Middle frontal gyrus (tissue), 1 donor: ENCODE data around the gene NDST1.

ENCODE experiments used
- DNase-seq: peaks from one replicate; pipeline ENCODE4 v3.0.0-alpha.2; 2015; ENCODE audit warnings: low spot score; ENCODE audit errors: extremely low spot score

The NDST1 gene

GRCh38 chr5:150488519-150489359 is 19.2 kb upstream of the NDST1 start:
- DNase-seq: no peak

- no peak for DNase-seq
These were observed 18.3 kb upstream of the NDST1 start for GRCh38 chr5:150489360-150490295.

- DNase-seq: no peak
These were observed 17.6 kb upstream of the NDST1 start for GRCh38 chr5:150490296-150490669.

GRCh38 chr5:150490754-150491153 is 17.2 kb upstream of the NDST1 start:
- no peak for DNase-seq

GRCh38 chr5:150491876-150492275 is 16.1 kb upstream of the NDST1 start:
- no peak for DNase-seq

GRCh38 chr5:150492621-150493020 is 15.3 kb upstream of the NDST1 start:
- no peak for DNase-seq

GRCh38 chr5:150496098-150496497 is 11.8 kb upstream of the NDST1 start:
- DNase-seq: no peak

- DNase-seq: no peak
These were observed 11.4 kb upstream of the NDST1 start for GRCh38 chr5:150496534-150496933.

- DNase-seq: no peak
These were observed 10.5 kb upstream of the NDST1 start for GRCh38 chr5:150497274-150497988.

- DNase-seq: no peak
These were observed 10.0 kb upstream of the NDST1 start for GRCh38 chr5:150497989-150498317.

GRCh38 chr5:150498501-150498900 is 9.4 kb upstream of the NDST1 start:
- DNase-seq: no peak

- DNase-seq: no peak
These were observed 9.0 kb upstream of the NDST1 start for GRCh38 chr5:150498971-150499370.

GRCh38 chr5:150499437-150499956 is 8.4 kb upstream of the NDST1 start:
- DNase-seq: no peak

- no peak for DNase-seq
These were observed 7.5 kb upstream of the NDST1 start for GRCh38 chr5:150500328-150500841.

- no peak for DNase-seq
These were observed 7.0 kb upstream of the NDST1 start for GRCh38 chr5:150500905-150501304.

- DNase-seq: no peak
These were observed 5.8 kb upstream of the NDST1 start for GRCh38 chr5:150502106-150502505.

- no peak for DNase-seq
These were observed 5.1 kb upstream of the NDST1 start for GRCh38 chr5:150502847-150503246.

GRCh38 chr5:150503386-150503785 is 4.5 kb upstream of the NDST1 start:
- no peak for DNase-seq

- no peak for DNase-seq
These were observed 3.8 kb upstream of the NDST1 start for GRCh38 chr5:150503977-150504620.

- DNase-seq: no peak
These were observed 2.9 kb upstream of the NDST1 start for GRCh38 chr5:150505041-150505511.

GRCh38 chr5:150505816-150506215 is 2.1 kb upstream of the NDST1 start:
- DNase-seq: no peak
